Stomach (tissue), 9 donors: ENCODE data around the gene TCEANC. TPM values are rescaled to one million over a fixed set of nuclear protein-coding genes. Genes with fewer than 3 reads are reported as not detected.

Experiments
- DNase-seq, 2 donors: peaks; one replicate each; pipeline versions ENCODE4 v3.0.0 to v3.0.0-alpha.2; 2013 to 2019
- H3K27ac ChIP-seq, 5 donors: fragments of 200-600 bp in 4 of 5; sonication (generic) in 4 of 5; one replicate each; pipeline ENCODE4 v1.5.1; 2013 to 2019; ENCODE audit warnings: mild to moderate bottlenecking in 1 of 5, moderate library complexity in 1 of 5
- H3K27me3 ChIP-seq, 3 donors: fragments of 200-600 bp; sonication (generic); one replicate each; pipeline ENCODE4 v1.5.1; 2017 to 2019; ENCODE audit warnings: mixed run types in 1 of 3
- H3K36me3 ChIP-seq, 4 donors: fragments of 200-600 bp; sonication (generic); 1 replicate in 3 of 4; 2 replicates in 1 of 4; pipeline ENCODE4 v1.5.1; 2016 to 2019
- H3K4me1 ChIP-seq, 4 donors: fragments of 200-600 bp; sonication (generic); one replicate each; pipeline ENCODE4 v1.5.1; 2016 to 2019
- H3K4me3 ChIP-seq, 4 donors: fragments of 200-600 bp; sonication (generic) in 3 of 4; one replicate each; pipeline ENCODE4 v1.5.1; 2016 to 2019; ENCODE audit warnings: mild to moderate bottlenecking in 1 of 4
- H3K9me3 ChIP-seq, 4 donors: fragments of 200-600 bp; sonication (generic); one replicate each; pipeline ENCODE4 v1.5.1; 2016 to 2019
- EP300 ChIP-seq: sonication (generic); formaldehyde crosslinking; IDR thresholded peaks from one replicate; pipeline ENCODE4 v1.6.1; 2017; ENCODE audit warnings: antibody characterized with exemption
- POLR2A ChIP-seq, 4 donors: fragments of 450-650 bp; IDR thresholded peaks; one replicate each; pipeline ENCODE4 v1.6.1; 2016; ENCODE audit warnings: antibody characterized with exemption in 4 of 4, control low read depth in 2 of 4, mild to moderate bottlenecking in 1 of 4, moderate library complexity in 1 of 4
- POLR2AphosphoS5 ChIP-seq, 3 donors: sonication (generic); formaldehyde crosslinking; IDR thresholded peaks; one replicate each; pipeline ENCODE4 v1.6.1; 2016; ENCODE audit warnings: antibody characterized with exemption in 3 of 3
- whole genome bisulfite sequencing, 5 donors: extraction: QIAGEN DNeasy Blood & Tissue Kit in 3 of 5; methylation state at CpG; one replicate each; pipeline versions ENCODE4 v1.1.5 to v1.1.7; 2013 to 2018; 5-methylcytosine and 5-hydroxymethylcytosine counted together
- intact Hi-C: fragments of 100-400 bp; cut with DNase I; formaldehyde crosslinking; loops from one replicate; pipeline ENCODE4 v1.15.1; 2023; ENCODE audit warnings: low total_unique reads
- polyA plus RNA-seq, 3 donors: library from polyadenylated mRNA; stranded (reverse); fragments of 200-250 nt; gene quantifications; one replicate each; pipeline ENCODE4 v1.2.3, GENCODE V29; 2013
- total RNA-seq, 5 donors: library from RNA; depleted of rRNA; stranded (reverse); fragments of >200 nt; gene quantifications; one replicate each; pipeline versions ENCODE4 v1.1.0 to v1.2.3, GENCODE V29; 2014 to 2016
- TF ChIP-seq, protein P1 (sequence below), 7 experiments: fragments of 450-650 bp in 4 of 7; fragments of 200-600 bp in 3 of 7; sonication (generic) in 3 of 7; IDR thresholded peaks; one replicate each; pipeline ENCODE4 v1.5.1; 2016 to 2019; ENCODE audit warnings: antibody characterized with exemption in 7 of 7, control low read depth in 2 of 7, mild to moderate bottlenecking in 1 of 7
- donor health status: healthy with polysubstance abuse.
- donor health status: Bipolar disorder and iron deficiency.
- donor health status: healthy.

Gene TCEANC
- total and polyA plus RNA-seq, 8 donors = 1.2 to 25.7 (median 3.5) TPM

DNA sequence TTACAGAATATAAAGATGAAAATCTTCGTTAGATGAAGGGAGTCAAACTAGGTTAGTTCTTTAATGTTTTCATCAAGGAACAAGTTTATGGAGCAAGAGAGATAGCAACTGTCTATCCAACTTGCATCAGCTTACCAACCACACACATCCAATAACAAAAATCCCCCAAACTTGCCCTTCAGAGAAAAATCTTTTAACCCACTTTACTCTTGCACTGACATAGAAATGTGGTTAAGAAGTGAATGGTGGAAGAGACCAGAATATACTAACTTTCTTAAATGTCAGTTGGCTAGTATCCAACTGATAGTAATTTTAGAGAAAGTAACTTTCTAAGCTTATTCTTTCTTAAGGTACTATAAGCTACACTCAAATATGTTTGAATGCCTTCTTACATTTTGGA lies 34.3 kb downstream of the TCEANC start:
- Histone ChIP-seq H3K4me1 (peaks cover 0 to 20% (median 15%) of the 10 kb centered on the region in 4 donors), H3K9me3 (no peaks in the 10 kb centered on the region), H3K27me3 (peaks cover 0 to 7% (median 0%) of the 10 kb centered on the region in 3 donors), H3K27ac (no peak overlapping the region), H3K36me3 (no peaks in the 10 kb centered on the region), H3K4me3 (no peak overlapping the region)
- intact Hi-C loops = no loop called here
- 65 to 100% (median 80%) methylated on average over 1 of the region's 1 CpG for WGBS, 5 donors
- TF ChIP-seq, protein P1, sequence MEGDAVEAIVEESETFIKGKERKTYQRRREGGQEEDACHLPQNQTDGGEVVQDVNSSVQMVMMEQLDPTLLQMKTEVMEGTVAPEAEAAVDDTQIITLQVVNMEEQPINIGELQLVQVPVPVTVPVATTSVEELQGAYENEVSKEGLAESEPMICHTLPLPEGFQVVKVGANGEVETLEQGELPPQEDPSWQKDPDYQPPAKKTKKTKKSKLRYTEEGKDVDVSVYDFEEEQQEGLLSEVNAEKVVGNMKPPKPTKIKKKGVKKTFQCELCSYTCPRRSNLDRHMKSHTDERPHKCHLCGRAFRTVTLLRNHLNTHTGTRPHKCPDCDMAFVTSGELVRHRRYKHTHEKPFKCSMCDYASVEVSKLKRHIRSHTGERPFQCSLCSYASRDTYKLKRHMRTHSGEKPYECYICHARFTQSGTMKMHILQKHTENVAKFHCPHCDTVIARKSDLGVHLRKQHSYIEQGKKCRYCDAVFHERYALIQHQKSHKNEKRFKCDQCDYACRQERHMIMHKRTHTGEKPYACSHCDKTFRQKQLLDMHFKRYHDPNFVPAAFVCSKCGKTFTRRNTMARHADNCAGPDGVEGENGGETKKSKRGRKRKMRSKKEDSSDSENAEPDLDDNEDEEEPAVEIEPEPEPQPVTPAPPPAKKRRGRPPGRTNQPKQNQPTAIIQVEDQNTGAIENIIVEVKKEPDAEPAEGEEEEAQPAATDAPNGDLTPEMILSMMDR (IDR thresholded peaks at IDR 0.05) = no peak
- TF ChIP-seq POLR2A (IDR thresholded peaks at IDR 0.05) = no peak
- TF ChIP-seq EP300 = no peak
- no peak for TF ChIP-seq POLR2AphosphoS5 (IDR thresholded peaks at IDR 0.05)
- no peak for DNase-seq

DNA sequence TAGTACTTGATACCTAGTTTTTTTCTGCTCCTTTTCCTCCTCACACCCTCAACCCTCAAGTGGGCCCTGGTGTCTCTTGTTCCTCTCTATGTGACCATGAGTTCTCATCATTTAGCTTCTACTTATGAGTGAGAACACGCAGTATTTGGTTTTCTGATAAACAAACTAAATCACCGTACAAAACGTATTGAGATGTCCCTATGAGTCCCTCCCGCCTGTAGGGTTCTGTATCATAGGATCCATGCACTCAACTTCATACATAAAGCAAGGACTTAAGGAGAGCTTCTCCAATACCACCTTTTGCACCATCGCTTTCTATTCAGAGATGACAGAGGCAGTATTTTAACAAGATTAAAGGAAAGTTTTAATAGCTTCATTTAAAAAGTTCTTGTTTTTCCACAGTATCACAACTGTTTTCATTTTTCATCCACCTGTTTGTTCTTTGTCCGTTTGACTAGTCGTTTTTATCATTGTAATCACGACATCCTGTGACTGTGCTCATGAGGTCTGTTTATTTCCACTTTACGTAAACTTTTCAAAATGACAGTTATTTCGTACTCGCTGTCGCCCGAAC lies 35.5 kb downstream of the TCEANC start:
- Histone ChIP-seq H3K36me3 (no peaks in the 10 kb centered on the region), H3K4me1 (peaks cover 3 to 32% (median 27%) of the 10 kb centered on the region in 4 donors), H3K9me3 (no peaks in the 10 kb centered on the region), H3K4me3 (peak overlapping the region; percentile 60 to 73 (median 66)), H3K27me3 (peaks cover 0 to 7% (median 0%) of the 10 kb centered on the region in 3 donors), H3K27ac (peak overlapping the region; percentile 91 to 97 (median 96))
- no peak for TF ChIP-seq POLR2AphosphoS5 (IDR thresholded peaks at IDR 0.05)
- TF ChIP-seq EP300 = no peak
- TF ChIP-seq, protein P1 (IDR thresholded peaks at IDR 0.05) = no peak
- no peak for TF ChIP-seq POLR2A (IDR thresholded peaks at IDR 0.05)
- intact Hi-C loops = no loop called here
- WGBS, 5 donors = 3 to 19% (median 7%) methylated on average over 13 of the region's 13 CpGs
- no peak for DNase-seq

DNA sequence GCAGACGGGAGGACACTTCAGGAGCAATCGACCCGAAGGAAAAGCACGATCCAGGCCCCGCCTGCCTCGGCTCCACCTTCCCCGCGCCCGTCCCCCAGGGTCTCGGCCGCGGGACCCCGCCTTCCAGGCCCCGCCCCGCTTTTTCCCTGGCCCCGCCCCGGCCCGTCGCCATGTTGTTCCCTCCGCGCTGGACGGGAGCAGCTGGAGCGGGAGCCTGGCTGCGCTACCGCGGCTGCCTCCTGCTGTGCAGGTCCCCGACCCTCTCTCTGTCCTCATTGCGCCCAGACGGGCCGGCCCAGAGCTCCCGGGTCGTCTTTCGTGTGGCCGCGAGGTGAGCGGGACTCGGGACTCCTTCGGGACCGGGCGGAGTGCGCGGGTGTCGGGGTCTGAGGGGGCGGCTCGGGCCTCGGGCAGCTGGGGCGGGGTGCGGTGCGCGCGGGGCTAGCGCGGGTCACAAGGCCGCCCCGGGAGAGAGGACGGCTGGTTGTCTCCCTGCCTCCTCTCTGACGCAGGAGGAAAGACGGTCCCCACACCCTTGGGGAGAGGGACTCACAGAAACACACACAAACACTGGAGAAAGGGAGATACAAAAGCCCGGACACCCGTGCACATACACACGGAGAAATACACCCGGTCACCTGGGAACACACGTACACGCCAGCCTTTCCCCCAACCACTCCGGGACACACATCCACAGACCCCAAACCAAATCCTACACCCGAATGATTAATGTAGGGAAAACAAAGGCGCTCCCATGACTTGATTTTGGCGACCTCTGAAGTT lies 36.2 kb downstream of the TCEANC start, which contains the start of gene RAB9A:
Gene RAB9A, plus strand, starts transcription at position 171 of the 783 bp plus-strand sequence. CDS start 19,619 bp downstream, outside the sequence.
- no peaks in the 10 kb centered on the region for H3K9me3 ChIP-seq
- 0 to 4% (median 1%) methylated on average over 14 to 67 of the region's 68 CpGs for WGBS, 5 donors
- H3K27me3 ChIP-seq = peaks cover 0 to 7% (median 0%) of the 10 kb centered on the region in 3 donors
- peak in 1 of 4 donors; percentile 63 for TF ChIP-seq POLR2A (IDR thresholded peaks at IDR 0.05)
- peak; percentile 76 to 94 (median 93) for TF ChIP-seq POLR2AphosphoS5 (IDR thresholded peaks at IDR 0.05)
- TF ChIP-seq, protein P1 (IDR thresholded peaks at IDR 0.05) = no peak
- H3K4me3 ChIP-seq = peak within 1 kb of the TSS; percentile 60 to 73 (median 66)
- H3K27ac ChIP-seq = peak within 1 kb of the TSS; percentile 91 to 97 (median 96)
- DNase-seq = peak; percentile 88 to 95
- intact Hi-C loops = no loop called here
- peaks cover 6 to 39% (median 32%) of the 10 kb centered on the region in 4 donors for H3K4me1 ChIP-seq
- no peaks in the 10 kb centered on the region for H3K36me3 ChIP-seq

DNA sequence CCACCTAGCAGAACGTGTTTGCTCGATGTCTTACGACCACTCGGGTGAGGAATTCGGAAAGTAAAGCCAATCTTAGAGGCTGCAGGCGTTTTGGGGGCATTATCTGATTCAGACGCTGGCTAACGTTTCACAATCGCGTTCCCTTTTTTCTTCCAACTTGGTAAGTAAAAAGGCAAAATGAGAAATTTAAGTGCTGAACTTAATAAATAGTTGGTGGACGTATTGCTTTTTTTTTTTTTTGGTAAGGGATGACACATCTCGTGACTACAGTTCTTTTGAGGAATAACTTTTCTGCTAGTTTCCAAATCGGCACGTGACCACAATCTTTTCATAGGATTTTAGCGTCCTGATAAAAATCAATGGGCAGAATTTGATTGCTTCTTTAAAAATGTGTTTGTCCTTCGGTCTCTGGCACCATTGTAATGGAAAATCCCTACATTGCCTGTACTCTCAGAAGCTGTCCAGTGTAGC lies 36.8 kb downstream of the TCEANC start:
- intact Hi-C loops = no loop called here
- no peaks in the 10 kb centered on the region for H3K9me3 ChIP-seq
- peak overlapping the region; percentile 91 to 97 (median 96) for H3K27ac ChIP-seq
- H3K36me3 ChIP-seq = no peaks in the 10 kb centered on the region
- TF ChIP-seq EP300 = no peak
- TF ChIP-seq POLR2AphosphoS5 (IDR thresholded peaks at IDR 0.05) = no peak
- TF ChIP-seq, protein P1 (IDR thresholded peaks at IDR 0.05) = no peak
- TF ChIP-seq POLR2A (IDR thresholded peaks at IDR 0.05) = no peak
- H3K4me3 ChIP-seq = peak overlapping the region; percentile 60 to 73 (median 66)
- H3K4me1 ChIP-seq = peaks cover 6 to 46% (median 37%) of the 10 kb centered on the region in 4 donors
- peak in 1 of 2 donors; percentile 40 for DNase-seq
- peaks cover 0 to 7% (median 0%) of the 10 kb centered on the region in 3 donors for H3K27me3 ChIP-seq
- 0 to 9% (median 1%) methylated on average over 16 of the region's 16 CpGs for WGBS, 5 donors
